Gastroesophageal sphincter (tissue), 4 donors: Measurements from ENCODE around the gene ATP9A. TPM values are rescaled to one million over a fixed set of nuclear protein-coding genes. Genes with fewer than 3 reads are reported as not detected.

Source experiments
- ATAC-seq: fragments of 150-250 bp; one replicate; pipeline ENCODE4 v1.9.1; 2016; ENCODE audit warnings: mild to moderate bottlenecking, moderate library complexity
- H3K27ac ChIP-seq, 4 donors: fragments of 200-600 bp; sonication (generic) in 3 of 4; 1 replicate in 3 of 4; 2 replicates in 1 of 4; pipeline ENCODE4 v1.5.1; 2016 to 2019
- H3K27me3 ChIP-seq: fragments of 200-600 bp; sonication (generic); one replicate; pipeline ENCODE4 v1.5.1; 2019
- H3K36me3 ChIP-seq, 2 donors: fragments of 200-600 bp; sonication (generic); one replicate each; pipeline ENCODE4 v1.5.1; 2019; ENCODE audit warnings: control low read depth in 1 of 2
- H3K4me1 ChIP-seq, 3 donors: fragments of 200-600 bp; sonication (generic); 1 replicate in 2 of 3; 2 replicates in 1 of 3; pipeline ENCODE4 v1.5.1; 2016 to 2019; ENCODE audit warnings: control low read depth in 2 of 3
- H3K4me3 ChIP-seq, 2 donors: fragments of 200-600 bp; sonication (generic); one replicate each; pipeline ENCODE4 v1.5.1; 2019; ENCODE audit warnings: mild to moderate bottlenecking in 1 of 2, moderate library complexity in 1 of 2
- H3K9me3 ChIP-seq, 3 donors: fragments of 200-600 bp; sonication (generic); one replicate each; pipeline ENCODE4 v1.5.1; 2017 to 2019; ENCODE audit warnings: control low read depth in 2 of 3
- CTCF ChIP-seq, 4 experiments: fragments of 200-600 bp in 2 of 4; fragments of 450-650 bp in 2 of 4; sonication (generic) in 1 of 4; IDR thresholded peaks; one replicate each; pipeline ENCODE4 v1.5.1; 2017 to 2019; ENCODE audit warnings: antibody characterized with exemption in 4 of 4, mild to moderate bottlenecking in 2 of 4, moderate library complexity in 2 of 4
- EP300 ChIP-seq: sonication (generic); formaldehyde crosslinking; IDR thresholded peaks from one replicate; pipeline ENCODE4 v1.6.1; 2017; ENCODE audit warnings: antibody characterized with exemption, mild to moderate bottlenecking
- POLR2A ChIP-seq, 2 donors: fragments of 450-650 bp; IDR thresholded peaks; one replicate each; pipeline ENCODE4 v1.6.1; 2017; ENCODE audit warnings: antibody characterized with exemption in 2 of 2, mild to moderate bottlenecking in 2 of 2, moderate library complexity in 1 of 2
- POLR2AphosphoS5 ChIP-seq: sonication (generic); formaldehyde crosslinking; IDR thresholded peaks from one replicate; pipeline ENCODE4 v1.6.1; 2017; ENCODE audit warnings: antibody characterized with exemption
- WGBS, 2 donors: methylation state at CpG; one replicate each; pipeline ENCODE4 v1.1.5; 2018; ENCODE audit warnings: low coverage in 1 of 2; 5-methylcytosine and 5-hydroxymethylcytosine counted together
- total RNA-seq, 4 donors: library from RNA; depleted of rRNA; stranded (reverse); fragments of >200 nt; gene quantifications; one replicate each; pipeline ENCODE4 v1.1.0, GENCODE V29; 2016

ATP9A gene
- total RNA-seq, 4 donors from 2014 or later, result 49.3 to 80.2 (median 57.7) TPM

- TF ChIP-seq CTCF (IDR thresholded peaks at IDR 0.05), result no peak
- no peak for TF ChIP-seq POLR2AphosphoS5
- no peak for TF ChIP-seq POLR2A (IDR thresholded peaks at IDR 0.05)
- H3K4me3 ChIP-seq, result no peak overlapping the region
- 91 to 100% methylated on average over 2 of the region's 6 CpGs for WGBS, 2 donors
- peaks cover 0 to 4% (median 0%) of the 10 kb centered on the region in 3 donors for H3K9me3 ChIP-seq
- H3K4me1 ChIP-seq, result peaks cover 0 to 31% (median 9%) of the 10 kb centered on the region in 3 donors
- H3K27me3 ChIP-seq, result no peaks in the 10 kb centered on the region
- no peak for ATAC-seq
- H3K27ac ChIP-seq, result peak overlapping the region in 3 of 4 donors; percentile 23 to 77 (median 46)
- no peaks in the 10 kb centered on the region for H3K36me3 ChIP-seq
Measured at GRCh38 chr20:51574248-51575033, 193.7 kb downstream of the ATP9A start.

GRCh38 chr20:51573576-51574243, 194.5 kb downstream of the ATP9A start:
- WGBS, 2 donors, result 43 to 50% methylated on average over 3 to 5 of the region's 8 CpGs
- Histone ChIP-seq H3K9me3 (peaks cover 0 to 4% (median 0%) of the 10 kb centered on the region in 3 donors), H3K4me3 (no peak overlapping the region), H3K27ac (peak overlapping the region in 3 of 4 donors; percentile 46 to 77 (median 71)), H3K27me3 (no peaks in the 10 kb centered on the region), H3K4me1 (peaks cover 0 to 31% (median 9%) of the 10 kb centered on the region in 3 donors), H3K36me3 (no peaks in the 10 kb centered on the region)
- no peak for TF ChIP-seq CTCF (IDR thresholded peaks at IDR 0.05)
- TF ChIP-seq POLR2AphosphoS5, result no peak
- no peak for TF ChIP-seq EP300
- no peak for TF ChIP-seq POLR2A (IDR thresholded peaks at IDR 0.05)
- peak; percentile 79 for ATAC-seq

- 91 to 93% methylated on average over 2 to 4 of the region's 4 CpGs for WGBS, 2 donors
- H3K36me3 ChIP-seq, result no peaks in the 10 kb centered on the region
- no peaks in the 10 kb centered on the region for H3K27me3 ChIP-seq
- H3K27ac ChIP-seq, result peak overlapping the region in 2 of 4 donors; percentile 70 to 77
- peaks cover 0 to 4% (median 0%) of the 10 kb centered on the region in 3 donors for H3K9me3 ChIP-seq
- peaks cover 0 to 31% (median 9%) of the 10 kb centered on the region in 3 donors for H3K4me1 ChIP-seq
- TF ChIP-seq CTCF (IDR thresholded peaks at IDR 0.05) (no peak), EP300 (no peak), POLR2AphosphoS5 (no peak), POLR2A (IDR thresholded peaks at IDR 0.05) (no peak)
- no peak overlapping the region for H3K4me3 ChIP-seq
- no peak for ATAC-seq
Measured at GRCh38 chr20:51571460-51571794, 196.8 kb downstream of the ATP9A start.

- Histone ChIP-seq H3K9me3 (peaks cover 0 to 4% (median 0%) of the 10 kb centered on the region in 3 donors), H3K36me3 (no peaks in the 10 kb centered on the region), H3K27ac (peak overlapping the region in 3 of 4 donors; percentile 70 to 77 (median 70)), H3K4me1 (peaks cover 0 to 36% (median 11%) of the 10 kb centered on the region in 3 donors), H3K27me3 (no peaks in the 10 kb centered on the region), H3K4me3 (peak overlapping the region in 1 of 2 donors; percentile 8)
- 45 to 49% methylated on average over 2 to 7 of the region's 16 CpGs for WGBS, 2 donors
- no peak for TF ChIP-seq POLR2A (IDR thresholded peaks at IDR 0.05)
- ATAC-seq, result peak; percentile 26
Measured at GRCh38 chr20:51570739-51571459, 197.3 kb downstream of the ATP9A start.
